ENCODE data around the gene LRRTM3. TPM values are rescaled to one million over a fixed set of nuclear protein-coding genes. Genes with fewer than 3 reads are reported as not detected.

Gene LRRTM3
- total RNA-seq, 6 experiments from 2014 or later, result not detected

DNA sequence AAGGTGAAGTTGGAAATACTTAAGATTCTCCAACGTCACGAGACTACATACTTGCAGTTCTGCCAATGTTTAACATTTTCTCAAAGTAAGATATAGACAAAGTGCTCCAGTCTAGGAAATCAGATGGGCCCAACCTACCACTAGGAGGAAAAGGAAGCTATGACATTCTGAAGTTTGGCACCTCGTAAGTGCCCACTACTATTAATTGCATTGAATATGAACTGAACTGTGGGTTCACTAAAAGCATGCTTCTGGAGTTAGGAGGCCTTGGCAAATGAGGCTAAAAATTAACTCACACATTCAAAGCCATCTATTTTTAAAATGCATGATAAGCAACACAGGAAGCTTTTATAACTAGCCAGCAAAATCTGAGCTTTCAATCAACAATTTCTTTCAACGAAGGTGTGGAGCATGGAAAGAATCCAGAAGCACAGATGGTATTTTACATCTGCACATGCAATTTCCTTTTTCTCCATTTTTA is 149.7 kb downstream of the LRRTM3 start:
- H3K27me3 ChIP-seq, result no peaks in the 10 kb centered on the region
- no peak for DNase-seq
- 63% methylated on average over 4 of the region's 4 CpGs for WGBS (ENCODE audit: insufficient coverage, low coverage, low lambda C conversion rate, missing lambda C conversion rate)
- no peaks in the 10 kb centered on the region for H3K36me3 ChIP-seq
- no peak overlapping the region for H3K27ac ChIP-seq
- no peak for ATAC-seq
- TF ChIP-seq CTCF (IDR thresholded peaks at IDR 0.05) (no peak), POLR2A (IDR thresholded peaks at IDR 0.05) (no peak)
- H3K4me1 ChIP-seq, result peaks cover 0 to 21% (median 7%) of the 10 kb centered on the region in 4 donors
- no peak overlapping the region for H3K4me3 ChIP-seq
- intact Hi-C loops (cut with DNase I), result no loop called here
- peaks cover 0 to 3% (median 0%) of the 10 kb centered on the region in 4 donors for H3K9me3 ChIP-seq

GRCh38 chr10:67076144-67076543 is 150.3 kb downstream of the LRRTM3 start:
- H3K4me1 ChIP-seq, result peaks cover 0 to 21% (median 7%) of the 10 kb centered on the region in 4 donors
- TF ChIP-seq POLR2A (IDR thresholded peaks at IDR 0.05), result no peak
- no peak for TF ChIP-seq CTCF (IDR thresholded peaks at IDR 0.05)
- ATAC-seq (peak; percentile 54 to 92 (median 80)), DNase-seq (no peak)
- H3K4me3 ChIP-seq, result no peak overlapping the region
- no peaks in the 10 kb centered on the region for H3K36me3 ChIP-seq
- peaks cover 0 to 3% (median 0%) of the 10 kb centered on the region in 4 donors for H3K9me3 ChIP-seq
- intact Hi-C loops (cut with DNase I), result no loop called here
- H3K27ac ChIP-seq, result no peak overlapping the region
- no peaks in the 10 kb centered on the region for H3K27me3 ChIP-seq

GRCh38 chr10:67077376-67077775 is 151.5 kb downstream of the LRRTM3 start:
- WGBS (ENCODE audit: insufficient coverage, low coverage, low lambda C conversion rate, missing lambda C conversion rate), result 84% methylated on average over 1 of the region's 1 CpG
- Histone ChIP-seq H3K9me3 (peaks cover 0 to 3% (median 0%) of the 10 kb centered on the region in 4 donors), H3K27ac (no peak overlapping the region), H3K36me3 (no peaks in the 10 kb centered on the region), H3K4me1 (peaks cover 0 to 18% (median 7%) of the 10 kb centered on the region in 4 donors), H3K4me3 (no peak overlapping the region), H3K27me3 (no peaks in the 10 kb centered on the region)
- TF ChIP-seq CTCF (IDR thresholded peaks at IDR 0.05) (no peak), POLR2A (IDR thresholded peaks at IDR 0.05) (no peak)
- DNase-seq, result no peak
- intact Hi-C loops (cut with DNase I), result no loop called here
- no peak for ATAC-seq

GRCh38 chr10:67079126-67079525 is 153.3 kb downstream of the LRRTM3 start:
- TF ChIP-seq POLR2A (IDR thresholded peaks at IDR 0.05), result no peak
- no peak for TF ChIP-seq CTCF (IDR thresholded peaks at IDR 0.05)
- H3K4me1 ChIP-seq, result peaks cover 0 to 12% (median 2%) of the 10 kb centered on the region in 4 donors
- WGBS (ENCODE audit: insufficient coverage, low coverage, low lambda C conversion rate, missing lambda C conversion rate), result 50% methylated on average over 4 of the region's 4 CpGs
- H3K9me3 ChIP-seq, result peaks cover 0 to 3% (median 0%) of the 10 kb centered on the region in 4 donors
- intact Hi-C loops (cut with DNase I), result no loop called here
- ATAC-seq, result no peak
- no peak overlapping the region for H3K4me3 ChIP-seq
- no peaks in the 10 kb centered on the region for H3K36me3 ChIP-seq
- no peaks in the 10 kb centered on the region for H3K27me3 ChIP-seq
- no peak overlapping the region for H3K27ac ChIP-seq
- DNase-seq, result no peak
